Endothelial cell (in vitro differentiated cells): Measurements from ENCODE around the gene USP12. TPM values are rescaled to one million over a fixed set of nuclear protein-coding genes. Genes with fewer than 3 reads are reported as not detected.
"Not testable (repeated sequence)": the region's sequence is repeated elsewhere in the genome, so short reads cannot be mapped to it uniquely, and the experiment has no call there.

ENCODE experiments used
- DNase-seq: peaks from one replicate; pipeline ENCODE4 v3.0.0; 2021; ENCODE audit warnings: low spot score
- H3K27ac Mint-ChIP-seq: one replicate; pipeline ENCODE4 v1.8.0; 2021; ENCODE audit warnings: mixed read lengths, inconsistent platforms; ENCODE audit not compliant: unreplicated experiment
- H3K27me3 Mint-ChIP-seq: one replicate; pipeline ENCODE4 v1.8.0; 2021; ENCODE audit warnings: mild to moderate bottlenecking, moderate library complexity, mixed read lengths, inconsistent platforms; ENCODE audit not compliant: unreplicated experiment
- H3K36me3 Mint-ChIP-seq: one replicate; pipeline ENCODE4 v1.8.0; 2021; ENCODE audit warnings: mild to moderate bottlenecking, low read depth, mixed read lengths, inconsistent platforms; ENCODE audit not compliant: unreplicated experiment
- H3K4me1 Mint-ChIP-seq: one replicate; pipeline ENCODE4 v1.8.0; 2021; ENCODE audit warnings: mild to moderate bottlenecking, mixed read lengths, inconsistent platforms; ENCODE audit not compliant: unreplicated experiment
- H3K4me3 Mint-ChIP-seq: one replicate; pipeline ENCODE4 v1.8.0; 2021; ENCODE audit warnings: mild to moderate bottlenecking, mixed read lengths, inconsistent platforms; ENCODE audit not compliant: unreplicated experiment
- H3K9me3 Mint-ChIP-seq: one replicate; pipeline ENCODE4 v1.8.0; 2021; ENCODE audit warnings: mixed read lengths, inconsistent platforms; ENCODE audit not compliant: unreplicated experiment
- total RNA-seq: library from RNA; stranded (reverse); fragmentation: NEBNext Ultra II Directional; extraction: Animal tissue kit (Norgen Biotek cat#: 25700); gene quantifications from one replicate; pipeline ENCODE4 v1.2.1, GENCODE V29; 2021; ENCODE audit not compliant: unreplicated experiment
- TF ChIP-seq, protein P1 (sequence below): fragments of 200-600 bp; sonication (generic); IDR thresholded peaks from one replicate; pipeline ENCODE4 v1.5.0; 2021; ENCODE audit warnings: antibody characterized with exemption; ENCODE audit not compliant: unreplicated experiment

USP12 gene
- total RNA-seq, 1 donor from 2014 or later, result 29.7 TPM

DNA sequence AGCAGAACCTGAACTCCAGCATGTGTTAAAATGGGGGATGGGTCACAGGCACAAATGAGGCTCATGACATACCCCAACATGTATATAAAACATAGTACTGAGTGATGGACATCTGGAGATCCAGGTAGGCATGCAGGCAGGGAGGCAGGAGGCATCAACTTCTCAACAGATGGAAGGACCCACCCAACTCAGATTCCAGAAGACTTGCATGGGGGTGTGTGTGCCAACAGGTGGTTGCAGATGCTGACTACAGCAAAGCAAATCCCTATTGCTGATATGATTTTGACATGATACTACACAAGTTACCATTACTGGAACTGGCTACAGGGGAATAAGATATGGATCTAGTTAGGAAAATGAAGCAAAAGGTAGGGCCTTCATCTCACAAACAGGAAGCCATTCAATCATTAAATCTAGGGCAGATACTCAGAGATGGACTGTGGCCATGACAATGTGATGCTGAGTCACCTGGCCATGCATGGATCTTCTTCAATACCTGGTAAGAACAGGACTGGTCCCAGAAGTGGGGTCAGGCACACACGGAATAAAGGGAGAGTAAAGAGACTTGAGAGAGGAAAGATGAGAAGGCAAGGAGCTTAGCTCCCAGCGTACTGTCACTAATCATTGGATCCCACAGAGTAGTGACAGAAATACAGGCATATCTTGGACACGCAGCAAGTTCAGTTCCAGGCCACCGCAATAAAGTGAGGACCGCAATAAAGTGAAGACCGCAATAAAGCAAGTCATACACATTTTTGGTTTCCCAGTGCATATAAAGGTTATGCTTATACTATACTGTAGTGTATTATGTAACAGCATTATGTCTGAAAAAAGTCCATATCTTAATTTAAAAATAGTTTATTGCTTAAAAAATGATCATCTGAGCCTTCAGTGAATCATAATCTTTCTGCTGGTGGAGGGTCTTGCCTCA is 91.3 kb downstream of the USP12 start:
- H3K36me3 Mint-ChIP-seq, result peaks cover 11% of the 10 kb centered on the region
- no peaks in the 10 kb centered on the region for H3K9me3 Mint-ChIP-seq
- no peak for DNase-seq
- H3K4me3 Mint-ChIP-seq, result peak overlapping the region; percentile 29
- peak overlapping the region; percentile 32 for H3K27ac Mint-ChIP-seq
- H3K4me1 Mint-ChIP-seq, result peaks cover 6% of the 10 kb centered on the region
- no peaks in the 10 kb centered on the region for H3K27me3 Mint-ChIP-seq
- TF ChIP-seq, protein P1, sequence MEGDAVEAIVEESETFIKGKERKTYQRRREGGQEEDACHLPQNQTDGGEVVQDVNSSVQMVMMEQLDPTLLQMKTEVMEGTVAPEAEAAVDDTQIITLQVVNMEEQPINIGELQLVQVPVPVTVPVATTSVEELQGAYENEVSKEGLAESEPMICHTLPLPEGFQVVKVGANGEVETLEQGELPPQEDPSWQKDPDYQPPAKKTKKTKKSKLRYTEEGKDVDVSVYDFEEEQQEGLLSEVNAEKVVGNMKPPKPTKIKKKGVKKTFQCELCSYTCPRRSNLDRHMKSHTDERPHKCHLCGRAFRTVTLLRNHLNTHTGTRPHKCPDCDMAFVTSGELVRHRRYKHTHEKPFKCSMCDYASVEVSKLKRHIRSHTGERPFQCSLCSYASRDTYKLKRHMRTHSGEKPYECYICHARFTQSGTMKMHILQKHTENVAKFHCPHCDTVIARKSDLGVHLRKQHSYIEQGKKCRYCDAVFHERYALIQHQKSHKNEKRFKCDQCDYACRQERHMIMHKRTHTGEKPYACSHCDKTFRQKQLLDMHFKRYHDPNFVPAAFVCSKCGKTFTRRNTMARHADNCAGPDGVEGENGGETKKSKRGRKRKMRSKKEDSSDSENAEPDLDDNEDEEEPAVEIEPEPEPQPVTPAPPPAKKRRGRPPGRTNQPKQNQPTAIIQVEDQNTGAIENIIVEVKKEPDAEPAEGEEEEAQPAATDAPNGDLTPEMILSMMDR, result no peak

DNA sequence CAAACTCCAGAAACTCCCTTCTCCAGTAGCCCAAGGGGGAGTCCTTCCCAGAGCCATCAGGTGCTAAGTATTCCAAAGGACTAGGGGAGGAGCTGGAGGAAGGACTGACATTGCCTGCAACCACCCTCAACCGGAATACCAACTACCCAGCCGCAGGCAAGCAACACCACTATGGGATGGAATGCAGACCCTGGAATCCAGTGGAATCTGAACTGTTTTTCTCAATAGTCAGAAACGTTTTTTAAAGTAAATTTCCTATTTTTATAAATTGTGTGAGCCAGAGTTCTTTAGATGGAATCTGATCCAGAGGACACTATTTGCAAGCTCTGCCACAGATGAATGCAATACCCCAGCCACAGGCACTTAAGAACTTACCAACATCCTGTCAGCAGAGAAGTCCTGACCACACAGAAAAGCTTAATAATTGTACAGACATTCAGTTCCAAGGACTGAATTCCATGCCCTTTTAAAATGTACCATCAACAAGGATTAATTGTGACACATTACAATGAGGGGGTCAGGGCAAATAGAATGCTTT is 92.1 kb downstream of the USP12 start:
- TF ChIP-seq, protein P1, result no peak
- no peak for DNase-seq
- Mint-ChIP-seq H3K4me1 (peaks cover 6% of the 10 kb centered on the region), H3K9me3 (no peaks in the 10 kb centered on the region), H3K36me3 (peaks cover 16% of the 10 kb centered on the region), H3K27me3 (no peaks in the 10 kb centered on the region), H3K4me3 (peak overlapping the region; percentile 29), H3K27ac (no peak overlapping the region)

DNA sequence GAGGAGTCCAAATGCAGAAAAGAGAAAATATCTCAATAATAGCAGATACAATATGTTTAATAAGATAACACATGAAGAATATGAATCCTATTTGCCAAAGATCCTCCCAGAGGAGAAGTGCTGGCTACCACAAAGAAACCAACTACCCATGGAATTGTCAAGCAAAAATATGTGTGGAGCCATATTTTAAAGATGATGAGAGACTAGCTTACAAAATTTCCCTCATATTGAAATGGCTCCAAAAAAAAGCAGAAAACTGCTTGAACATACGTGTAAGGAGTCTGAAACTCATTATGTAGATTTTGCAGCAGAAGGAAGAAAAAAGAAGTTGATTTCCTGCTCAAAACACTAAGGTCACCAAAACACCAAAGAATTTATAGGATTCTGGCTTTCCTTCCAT is 94.2 kb downstream of the USP12 start:
- no peak for DNase-seq
- H3K4me3 Mint-ChIP-seq, result no peak overlapping the region
- H3K27ac Mint-ChIP-seq, result no peak overlapping the region
- TF ChIP-seq, protein P1, result no peak
- no peaks in the 10 kb centered on the region for H3K9me3 Mint-ChIP-seq
- peaks cover 6% of the 10 kb centered on the region for H3K4me1 Mint-ChIP-seq
- peaks cover 28% of the 10 kb centered on the region for H3K36me3 Mint-ChIP-seq
- peaks cover 1% of the 10 kb centered on the region for H3K27me3 Mint-ChIP-seq

DNA sequence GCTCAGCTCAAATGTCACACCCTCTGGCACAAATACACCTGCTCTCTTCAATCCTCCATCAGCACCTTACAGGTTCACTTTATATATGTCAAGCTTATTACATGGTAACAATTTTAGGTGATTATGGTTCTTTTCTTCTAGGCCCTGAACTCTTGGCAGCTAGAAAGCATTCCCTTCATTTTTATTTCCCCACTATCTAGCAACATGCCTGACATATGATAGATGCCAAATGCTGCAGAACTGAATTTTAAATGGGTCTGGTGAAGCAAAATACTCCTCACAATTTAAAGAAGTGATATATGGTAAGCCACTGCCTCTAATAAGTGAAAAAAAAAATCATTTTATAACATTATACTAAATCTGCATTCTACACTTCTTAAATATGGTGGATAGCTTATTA is 95.2 kb downstream of the USP12 start:
- Mint-ChIP-seq H3K9me3 (no peaks in the 10 kb centered on the region), H3K27ac (no peak overlapping the region), H3K4me1 (peaks cover 6% of the 10 kb centered on the region), H3K36me3 (peaks cover 27% of the 10 kb centered on the region), H3K4me3 (no peak overlapping the region), H3K27me3 (peaks cover 1% of the 10 kb centered on the region)
- TF ChIP-seq, protein P1, result no peak
- no peak for DNase-seq

DNA sequence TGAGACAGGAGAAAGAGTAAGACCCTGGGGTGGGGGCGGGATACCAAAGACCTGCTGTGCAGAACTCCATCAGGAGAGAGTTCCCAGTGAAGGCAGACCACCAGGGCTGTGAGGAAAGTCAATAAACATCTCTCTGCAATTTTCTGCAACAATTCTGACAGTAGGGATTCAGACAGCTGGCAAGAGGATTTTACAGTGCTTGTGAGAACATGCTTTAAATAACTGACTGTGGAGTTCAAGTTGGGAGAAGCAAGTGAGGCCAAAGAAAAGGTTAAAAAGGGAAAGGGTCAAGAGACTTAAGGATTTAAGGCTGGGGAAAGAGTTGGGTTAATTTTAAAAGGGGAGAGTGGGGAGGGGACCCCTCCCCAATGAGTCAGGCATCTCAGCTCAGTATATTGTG is 98.4 kb downstream of the USP12 start:
- no peak overlapping the region for H3K4me3 Mint-ChIP-seq
- TF ChIP-seq, protein P1, result no peak
- no peak for DNase-seq
- H3K36me3 Mint-ChIP-seq, result peaks cover 25% of the 10 kb centered on the region
- H3K27ac Mint-ChIP-seq, result no peak overlapping the region
- H3K27me3 Mint-ChIP-seq, result peaks cover 1% of the 10 kb centered on the region
- no peaks in the 10 kb centered on the region for H3K9me3 Mint-ChIP-seq
- peaks cover 6% of the 10 kb centered on the region for H3K4me1 Mint-ChIP-seq

DNA sequence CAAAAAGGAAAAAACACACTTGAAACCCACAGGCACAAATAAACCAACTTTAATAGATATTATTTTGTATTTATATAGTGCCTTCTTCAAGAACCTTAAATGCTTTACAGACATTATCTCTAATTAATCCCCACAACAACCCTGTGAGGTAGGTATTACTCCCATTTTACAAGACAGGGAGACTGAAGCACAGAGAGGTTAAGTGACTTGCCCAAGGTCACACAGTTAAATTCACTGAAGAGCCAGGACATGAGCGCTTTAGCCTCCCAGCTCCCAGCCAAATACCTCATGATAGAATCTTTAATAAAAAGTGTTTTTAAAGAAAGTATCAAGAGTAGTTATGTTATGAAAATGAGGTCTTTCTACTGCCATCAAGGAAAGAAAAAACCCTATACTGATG is 105.5 kb downstream of the USP12 start:
- H3K4me1 Mint-ChIP-seq, H3K27ac Mint-ChIP-seq, DNase-seq, H3K4me3 Mint-ChIP-seq, H3K9me3 Mint-ChIP-seq, H3K27me3 Mint-ChIP-seq: not testable (repeated sequence)
- peaks cover 22% of the 10 kb centered on the region for H3K36me3 Mint-ChIP-seq
